HepG2 (cell line): ENCODE results near the gene FBXW2. TPM values are rescaled to one million over a fixed set of nuclear protein-coding genes. Genes with fewer than 3 reads are reported as not detected.

Experiments used
- CCDC6 ChIP-seq: sonication (generic); formaldehyde crosslinking; IDR thresholded peaks from 2 replicates; pipeline ENCODE4 v1.8.1; 2022; ENCODE audit warnings: mild to moderate bottlenecking, missing genetic modification reagents, moderate library complexity
- CHD2 ChIP-seq: IDR thresholded peaks from 2 replicates; pipeline ENCODE4 v1.6.1; 2011; ENCODE audit warnings: low read depth, low read length, improper control_type of control experiment
- DNMT1 ChIP-seq: sonication (generic); formaldehyde crosslinking; IDR thresholded peaks from 2 replicates; pipeline ENCODE4 v1.5.1; 2020; ENCODE audit warnings: mild to moderate bottlenecking, missing genetic modification reagents
- EED ChIP-seq: sonication (generic); formaldehyde crosslinking; IDR thresholded peaks from 2 replicates; pipeline ENCODE4 v1.5.0; 2020; ENCODE audit warnings: mild to moderate bottlenecking, missing genetic modification reagents
- FOSL1 ChIP-seq: sonication (generic); formaldehyde crosslinking; IDR thresholded peaks from 2 replicates; pipeline ENCODE4 v1.9.0; 2021; ENCODE audit warnings: missing genetic modification reagents, borderline replicate concordance
- GATAD1 ChIP-seq: IDR thresholded peaks from 2 replicates; pipeline ENCODE4 v1.6.1; 2016; ENCODE audit warnings: missing genetic modification reagents, missing compliant biosample characterization
- HNRNPUL1 ChIP-seq: fragments of 200-400 bp; formaldehyde crosslinking; IDR thresholded peaks from 2 replicates; pipeline ENCODE4 v1.6.1; 2017; ENCODE audit warnings: low read depth, mild to moderate bottlenecking, low read length, moderate library complexity
- KMT2B ChIP-seq: IDR thresholded peaks from 2 replicates; pipeline ENCODE4 v1.6.1; 2016; ENCODE audit warnings: missing genetic modification reagents, missing compliant biosample characterization
- MAFK ChIP-seq, 2 experiments: IDR thresholded peaks in 1 of 2; conservative IDR thresholded peaks in 1 of 2; 2 replicates each; pipeline ENCODE4 v1.6.1; 2011; ENCODE audit warnings: improper control_type of control experiment in 2 of 2, low read length in 2 of 2
- MED1 ChIP-seq: sonication (generic); formaldehyde crosslinking; IDR thresholded peaks from 2 replicates; pipeline ENCODE4 v1.4.0; 2020; ENCODE audit warnings: missing genetic modification reagents
- MEIS2 ChIP-seq: sonication (generic); formaldehyde crosslinking; IDR thresholded peaks from 2 replicates; pipeline ENCODE4 v1.9.0; 2021; ENCODE audit warnings: mild to moderate bottlenecking, missing genetic modification reagents
- MTF1 ChIP-seq: sonication (generic); formaldehyde crosslinking; IDR thresholded peaks from 2 replicates; pipeline ENCODE4 v1.5.0; 2020; ENCODE audit warnings: missing genetic modification reagents
- MXD4 ChIP-seq: IDR thresholded peaks from 2 replicates; pipeline ENCODE4 v1.6.1; 2016; ENCODE audit warnings: mild to moderate bottlenecking, missing biosample characterization, missing genetic modification reagents
- NBN ChIP-seq: fragments of 450-650 bp; conservative IDR thresholded peaks from 2 replicates; pipeline ENCODE4 v1.6.1; 2017
- NCOA2 ChIP-seq: sonication (generic); formaldehyde crosslinking; IDR thresholded peaks from 2 replicates; pipeline ENCODE4 v1.8.0; 2022; ENCODE audit warnings: inconsistent platforms
- PAF1 ChIP-seq: IDR thresholded peaks from 2 replicates; pipeline ENCODE4 v1.6.1; 2016; ENCODE audit warnings: missing genetic modification reagents, missing compliant biosample characterization
- THAP11 ChIP-seq: IDR thresholded peaks from 2 replicates; pipeline ENCODE4 v1.6.1; 2016; ENCODE audit warnings: missing biosample characterization, missing genetic modification reagents
- ZBTB42 ChIP-seq: sonication (generic); formaldehyde crosslinking; IDR thresholded peaks from 2 replicates; pipeline ENCODE4 v1.5.0; 2020; ENCODE audit warnings: mild to moderate bottlenecking, missing genetic modification reagents
- ZNF160 ChIP-seq: sonication (generic); formaldehyde crosslinking; IDR thresholded peaks from 2 replicates; pipeline ENCODE4 v1.8.0; 2022; ENCODE audit warnings: mild to moderate bottlenecking, inconsistent platforms, missing genetic modification reagents
- ZNF234 ChIP-seq: sonication (generic); formaldehyde crosslinking; conservative IDR thresholded peaks from 2 replicates; pipeline ENCODE4 v1.5.1; 2020; ENCODE audit warnings: mild to moderate bottlenecking, missing genetic modification reagents
- ZNF296 ChIP-seq: sonication (generic); formaldehyde crosslinking; conservative IDR thresholded peaks from 2 replicates; pipeline ENCODE4 v1.5.0; 2020; ENCODE audit warnings: mild to moderate bottlenecking, missing genetic modification reagents
- ZNF331 ChIP-seq: sonication (generic); formaldehyde crosslinking; IDR thresholded peaks from 2 replicates; pipeline ENCODE4 v1.4.0; 2020; ENCODE audit warnings: missing genetic modification reagents
- ZNF567 ChIP-seq: sonication (generic); formaldehyde crosslinking; IDR thresholded peaks from 2 replicates; pipeline ENCODE4 v1.8.1; 2023; ENCODE audit warnings: mild to moderate bottlenecking, missing genetic modification reagents, borderline replicate concordance
- ZNF749 ChIP-seq: sonication (generic); formaldehyde crosslinking; IDR thresholded peaks from 2 replicates; pipeline ENCODE4 v1.8.0; 2022; ENCODE audit warnings: mild to moderate bottlenecking, missing genetic modification reagents, moderate library complexity, borderline replicate concordance
- polyA plus RNA-seq, 8 experiments: library from polyadenylated mRNA; depleted of rRNA in 3 of 8; stranded (reverse) in 7 of 8; unstranded in 1 of 8; fragments of >200 nt; fragmentation: Illumina TruSeq in 4 of 8; extraction: Trizol in 4 of 8; gene quantifications; 2 replicates each; pipeline versions ENCODE4 v1.2.1 to v1.2.3, GENCODE V29; 2011 to 2016; ENCODE audit warnings: low read depth in 4 of 8, missing spikeins in 1 of 8, mixed read lengths in 1 of 8; ENCODE audit not compliant: insufficient read depth in 1 of 8
- total RNA-seq, 5 experiments: library from RNA; depleted of rRNA; stranded (reverse); fragments of >200 nt; fragmentation: Illumina TruSeq; extraction: Trizol; gene quantifications; 2 replicates each; pipeline ENCODE4 v1.2.3, GENCODE V29; 2016; ENCODE audit warnings: low read depth in 1 of 5
- TF ChIP-seq, protein P1 (sequence below): sonication (generic); formaldehyde crosslinking; IDR thresholded peaks from 2 replicates; pipeline ENCODE4 v1.4.0; 2020; ENCODE audit warnings: missing genetic modification reagents
- TF ChIP-seq, protein P2 (sequence below): sonication (generic); formaldehyde crosslinking; IDR thresholded peaks from 2 replicates; pipeline ENCODE4 v1.5.0; 2020; ENCODE audit warnings: missing genetic modification reagents, mild to moderate bottlenecking, borderline replicate concordance
- TF ChIP-seq, protein P3 (sequence below): sonication (generic); formaldehyde crosslinking; IDR thresholded peaks from 2 replicates; pipeline ENCODE4 v1.4.0; 2020; ENCODE audit warnings: low read depth, mild to moderate bottlenecking, missing genetic modification reagents

The FBXW2 gene
- total and polyA plus RNA-seq, 2 of the 13 experiments (the other 11 are each of a cell fraction or from before 2014, with no cell fraction given), result 35.4 to 43.1 TPM

- TF ChIP-seq, protein P1, sequence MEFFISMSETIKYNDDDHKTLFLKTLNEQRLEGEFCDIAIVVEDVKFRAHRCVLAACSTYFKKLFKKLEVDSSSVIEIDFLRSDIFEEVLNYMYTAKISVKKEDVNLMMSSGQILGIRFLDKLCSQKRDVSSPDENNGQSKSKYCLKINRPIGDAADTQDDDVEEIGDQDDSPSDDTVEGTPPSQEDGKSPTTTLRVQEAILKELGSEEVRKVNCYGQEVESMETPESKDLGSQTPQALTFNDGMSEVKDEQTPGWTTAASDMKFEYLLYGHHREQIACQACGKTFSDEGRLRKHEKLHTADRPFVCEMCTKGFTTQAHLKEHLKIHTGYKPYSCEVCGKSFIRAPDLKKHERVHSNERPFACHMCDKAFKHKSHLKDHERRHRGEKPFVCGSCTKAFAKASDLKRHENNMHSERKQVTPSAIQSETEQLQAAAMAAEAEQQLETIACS (CRISPR knock-in tag), result no peak
- TF ChIP-seq ZNF567 (CRISPR knock-in tag) (no peak), GATAD1 (CRISPR knock-in tag) (peak; percentile 99), MED1 (CRISPR knock-in tag) (peak; percentile 88), MAFK (conservative IDR thresholded peaks at IDR 0.05 in 1 of 2, IDR thresholded peaks at IDR 0.05 in 1 of 2; ENCODE audit: low read length in 2 of 2) (no peak), ZNF749 (CRISPR knock-in tag) (peak; percentile 86; the same call in 1 of the 2 replicates), NCOA2 (CRISPR knock-in tag) (peak; percentile 73), ZNF296 (CRISPR knock-in tag) (no peak), NBN (no peak), FOSL1 (CRISPR knock-in tag) (no peak), ZNF160 (peak; percentile 82; the same call in 1 of the 2 replicates), MEIS2 (CRISPR knock-in tag) (no peak), PAF1 (CRISPR knock-in tag) (no peak), KMT2B (CRISPR knock-in tag) (peak; percentile 99), ZBTB42 (CRISPR knock-in tag) (no peak), DNMT1 (CRISPR knock-in tag) (no peak), EED (CRISPR knock-in tag) (no peak; the same call in none of the 2 replicates), ZNF234 (peak; percentile 69; the same call in 1 of the 2 replicates), MTF1 (no peak), CHD2 (no peak), MXD4 (CRISPR knock-in tag) (peak; percentile 92), THAP11 (CRISPR knock-in tag) (peak; percentile 96), CCDC6 (CRISPR knock-in tag) (peak; percentile 57; the same call in 1 of the 2 replicates), HNRNPUL1 (peak; percentile 27; the same call in 1 of the 2 replicates), ZNF331 (CRISPR knock-in tag) (peak; percentile 85)
- TF ChIP-seq, protein P2, sequence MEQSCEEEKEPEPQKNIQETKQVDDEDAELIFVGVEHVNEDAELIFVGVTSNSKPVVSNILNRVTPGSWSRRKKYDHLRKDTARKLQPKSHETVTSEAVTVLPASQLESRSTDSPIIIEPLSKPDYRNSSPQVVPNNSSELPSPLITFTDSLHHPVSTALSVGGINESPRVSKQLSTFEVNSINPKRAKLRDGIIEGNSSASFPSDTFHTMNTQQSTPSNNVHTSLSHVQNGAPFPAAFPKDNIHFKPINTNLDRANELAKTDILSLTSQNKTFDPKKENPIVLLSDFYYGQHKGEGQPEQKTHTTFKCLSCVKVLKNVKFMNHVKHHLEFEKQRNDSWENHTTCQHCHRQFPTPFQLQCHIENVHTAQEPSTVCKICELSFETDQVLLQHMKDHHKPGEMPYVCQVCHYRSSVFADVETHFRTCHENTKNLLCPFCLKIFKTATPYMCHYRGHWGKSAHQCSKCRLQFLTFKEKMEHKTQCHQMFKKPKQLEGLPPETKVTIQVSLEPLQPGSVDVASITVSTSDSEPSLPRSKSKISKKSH (CRISPR knock-in tag), result peak; percentile 92; the same call in 1 of the 2 replicates
- TF ChIP-seq, protein P3, sequence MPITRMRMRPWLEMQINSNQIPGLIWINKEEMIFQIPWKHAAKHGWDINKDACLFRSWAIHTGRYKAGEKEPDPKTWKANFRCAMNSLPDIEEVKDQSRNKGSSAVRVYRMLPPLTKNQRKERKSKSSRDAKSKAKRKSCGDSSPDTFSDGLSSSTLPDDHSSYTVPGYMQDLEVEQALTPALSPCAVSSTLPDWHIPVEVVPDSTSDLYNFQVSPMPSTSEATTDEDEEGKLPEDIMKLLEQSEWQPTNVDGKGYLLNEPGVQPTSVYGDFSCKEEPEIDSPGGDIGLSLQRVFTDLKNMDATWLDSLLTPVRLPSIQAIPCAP (CRISPR knock-in tag), result no peak
Observed at GRCh38 chr9:120792898-120793765, at the start of gene FBXW2 (continued).
